GM18520 (cell line): ENCODE data around the gene HPF1.
"Not testable (repeated sequence)": the region's sequence is repeated elsewhere in the genome, so short reads cannot be mapped to it uniquely, and the experiment has no call there.

Experiments used
- ATAC-seq: cut with Tn5 transposase; IDR thresholded peaks from one replicate; pipeline ENCODE4 v1.9.1; 2021; ENCODE audit not compliant: unreplicated experiment

HPF1 gene

DNA sequence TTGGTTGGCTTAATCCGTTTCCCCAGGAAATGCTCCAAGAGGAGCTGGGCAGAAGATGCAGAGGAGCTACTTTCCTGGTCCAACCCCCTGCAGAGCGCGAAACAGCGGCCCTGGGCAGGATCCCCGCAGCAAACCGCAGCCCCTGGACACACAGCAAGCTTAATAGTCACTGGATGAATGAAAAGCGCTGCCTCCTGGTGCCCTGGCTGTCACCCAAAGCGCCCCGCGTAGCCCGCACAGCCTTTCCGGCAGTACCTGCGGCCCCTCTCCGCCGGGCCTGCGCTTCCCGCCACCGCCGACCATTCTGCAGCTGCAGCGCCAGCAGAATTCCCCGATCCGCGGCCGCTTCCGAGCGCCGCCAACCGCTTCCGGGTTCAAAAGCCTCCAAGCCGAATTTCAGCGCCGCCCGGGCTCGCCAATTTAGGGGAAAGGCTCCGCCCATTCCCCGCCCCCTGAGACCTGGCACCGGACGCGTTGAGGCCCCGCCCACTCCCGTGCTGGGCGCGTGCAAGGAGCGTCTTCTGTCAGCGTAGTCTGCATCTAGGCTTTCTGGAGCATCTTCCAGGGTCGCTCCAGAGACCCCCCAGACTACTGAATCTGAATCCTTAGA lies at the start of gene HPF1:
HPF1 (minus strand) TSS at position 370 of the 610 bp plus-strand sequence; CDS start at position 303, 67 bp downstream.
- ATAC-seq, result peak; percentile 92

- ATAC-seq, result not testable (repeated sequence)
Observed at GRCh38 chr4:169806770-169807169, 49.0 kb upstream of the HPF1 start.

DNA sequence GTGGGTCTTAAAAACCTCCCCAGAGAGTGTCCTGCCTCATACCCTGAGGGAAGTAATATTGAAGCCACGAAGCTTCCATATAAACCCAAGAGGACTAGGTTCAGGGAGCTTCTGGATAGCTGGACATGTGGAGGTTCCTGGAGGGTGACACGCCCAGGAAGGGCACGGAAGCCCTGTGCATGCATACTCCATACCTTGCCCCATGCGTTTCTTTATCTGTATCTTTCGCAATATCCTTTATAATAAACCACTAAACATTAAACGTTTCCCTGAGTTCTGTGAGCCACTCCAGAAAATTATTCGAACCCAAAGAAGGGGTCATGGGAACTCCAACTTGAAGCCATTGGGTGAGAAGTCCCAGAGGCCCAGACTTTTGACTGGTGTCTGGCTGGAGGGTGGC lies 45.7 kb upstream of the HPF1 start:
- ATAC-seq, result no peak

DNA sequence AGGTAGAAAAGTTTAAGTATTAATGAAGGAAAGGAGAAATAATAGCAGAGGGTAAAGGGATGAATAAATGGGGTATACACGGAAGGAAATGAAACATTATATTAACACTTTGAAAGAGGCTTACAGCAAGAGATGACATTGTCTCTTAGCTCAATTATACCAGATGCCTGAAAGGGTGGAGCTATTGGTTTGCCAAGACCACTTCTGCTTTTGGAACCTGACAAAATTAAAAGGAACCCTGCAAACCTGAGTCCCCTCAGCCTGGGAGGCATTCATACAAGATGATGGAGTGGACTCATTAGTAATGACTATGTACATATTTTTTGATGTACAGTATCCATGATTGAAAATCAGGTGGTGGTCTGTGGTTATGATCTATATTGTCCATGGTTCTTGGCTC lies 45.1 kb upstream of the HPF1 start:
- ATAC-seq, result no peak

DNA sequence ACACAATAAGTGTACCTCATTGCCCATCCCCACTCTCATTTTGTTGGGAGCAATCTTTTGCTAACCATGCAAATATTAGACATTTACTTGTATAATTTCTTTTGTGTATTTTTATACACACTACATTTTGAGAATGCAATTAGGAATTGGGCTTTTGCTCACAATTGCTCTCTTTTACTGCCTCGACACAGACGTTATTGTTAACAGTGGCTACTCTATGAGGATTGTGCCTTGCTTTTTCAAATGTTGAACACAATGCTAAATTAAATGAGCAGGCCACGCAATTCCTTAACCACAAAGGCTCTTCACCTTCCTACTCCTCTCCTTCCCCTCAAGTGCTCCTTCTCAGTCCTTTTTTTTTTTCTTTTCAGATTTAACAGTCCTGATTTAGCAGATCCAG lies 42.8 kb upstream of the HPF1 start:
- ATAC-seq, result no peak

DNA sequence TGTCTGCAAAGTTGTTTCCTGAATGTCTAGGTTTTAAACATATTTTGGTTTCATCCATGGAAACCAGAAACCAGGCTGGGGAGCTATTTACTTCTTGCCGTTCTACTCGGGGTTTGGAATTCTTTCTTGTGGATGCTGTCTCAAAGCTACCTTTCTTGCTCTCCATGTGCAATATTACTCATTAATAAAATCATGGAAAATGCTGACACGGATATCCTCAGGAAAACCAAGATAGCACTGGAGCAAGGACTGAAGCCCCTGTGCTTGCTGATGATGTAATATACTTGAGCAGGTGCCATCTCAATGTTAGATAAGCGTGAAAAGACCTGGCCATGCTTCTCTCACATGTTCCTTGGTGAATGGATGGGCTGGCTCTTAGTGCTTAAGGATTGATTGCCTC lies 41.5 kb upstream of the HPF1 start:
- ATAC-seq, result no peak

DNA sequence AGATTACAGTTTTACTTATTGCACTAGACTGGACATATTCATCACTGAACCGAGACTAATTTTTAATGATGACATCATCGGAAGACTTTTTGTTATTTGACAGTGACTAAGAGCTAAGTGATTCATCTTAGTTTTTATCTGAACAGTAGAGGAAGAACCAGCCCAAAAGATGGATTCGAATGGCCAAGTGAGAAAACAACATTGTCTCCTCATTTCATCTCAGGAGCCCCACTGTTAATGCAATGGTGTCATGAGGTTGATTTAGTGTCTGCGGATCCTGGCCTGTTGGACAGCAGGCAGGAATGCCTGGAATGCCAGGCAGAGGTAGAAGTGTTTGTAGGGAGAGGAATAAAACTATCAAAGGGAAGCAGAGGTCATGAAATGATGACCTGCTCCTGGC lies 37.8 kb upstream of the HPF1 start:
- ATAC-seq, result no peak

DNA sequence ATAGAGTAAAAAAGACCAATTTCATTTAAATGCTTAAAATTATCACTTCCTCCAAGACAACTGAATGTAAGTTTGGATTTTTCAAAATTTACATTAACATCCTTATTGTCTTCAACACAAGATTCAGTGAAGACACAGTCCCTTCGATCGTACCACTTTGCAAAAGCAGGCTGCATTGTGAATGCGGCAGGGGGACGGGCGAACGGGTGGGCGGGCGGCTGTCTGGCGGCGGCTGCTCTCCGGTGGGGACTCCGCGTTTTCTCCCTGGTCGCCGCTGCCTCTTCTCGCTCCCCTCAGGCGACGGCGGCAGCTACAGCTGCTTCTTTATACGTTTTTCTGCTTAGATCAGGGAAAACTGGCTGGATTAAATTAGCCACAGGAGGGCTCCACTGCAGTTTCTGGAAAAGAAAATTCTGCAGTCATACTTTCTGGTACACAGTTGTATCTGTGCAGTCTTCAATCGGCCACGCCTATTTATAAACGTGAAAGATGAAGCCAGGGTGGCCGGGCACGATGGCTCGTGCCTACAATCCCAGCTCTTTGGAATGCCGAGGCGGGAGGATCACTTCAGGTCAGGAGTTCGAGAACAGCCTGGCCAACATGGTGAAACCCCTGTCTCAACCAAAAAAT lies 33.9 kb upstream of the HPF1 start:
- ATAC-seq, result no peak

DNA sequence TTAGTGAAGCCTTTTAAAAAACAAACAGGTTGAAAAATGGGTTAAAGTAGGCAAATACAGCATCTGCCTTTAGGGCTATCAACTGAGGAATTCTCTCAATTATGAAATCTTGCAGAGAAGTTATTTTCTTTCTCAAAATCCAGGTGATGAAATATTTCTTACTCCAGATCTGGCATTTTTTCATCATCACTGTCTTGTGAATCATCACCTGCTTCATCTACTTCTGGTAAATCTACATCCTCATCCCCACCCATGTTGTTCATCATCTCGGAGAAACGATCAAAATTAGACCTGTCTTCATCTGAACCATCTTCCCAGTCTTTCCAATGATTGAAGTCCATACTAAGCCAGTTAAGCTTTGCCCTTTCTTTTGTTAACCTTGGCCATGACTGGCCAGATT lies 33.3 kb upstream of the HPF1 start:
- no peak for ATAC-seq

GRCh38 chr4:169774466-169775445 lies 17.0 kb upstream of the HPF1 start:
- ATAC-seq, result no peak

DNA sequence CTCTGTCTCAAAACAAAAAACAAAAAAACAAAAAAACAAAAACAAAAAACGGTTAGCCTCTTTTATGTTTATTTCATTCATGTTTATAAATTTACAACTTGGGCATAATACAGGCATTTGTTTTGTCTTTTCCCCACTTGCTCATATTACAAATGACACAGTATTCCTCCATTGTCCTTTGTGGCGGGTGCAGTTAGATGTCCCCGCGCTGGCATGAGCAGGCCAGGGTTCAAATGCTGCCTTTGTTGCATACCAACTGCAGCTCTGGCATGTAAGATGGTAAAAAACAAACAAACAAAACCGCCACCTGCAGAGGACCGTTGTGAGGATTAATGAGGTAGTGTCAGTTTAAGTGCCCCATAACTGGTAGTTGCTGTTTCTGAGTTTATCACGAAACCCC lies 16.1 kb upstream of the HPF1 start:
- no peak for ATAC-seq

DNA sequence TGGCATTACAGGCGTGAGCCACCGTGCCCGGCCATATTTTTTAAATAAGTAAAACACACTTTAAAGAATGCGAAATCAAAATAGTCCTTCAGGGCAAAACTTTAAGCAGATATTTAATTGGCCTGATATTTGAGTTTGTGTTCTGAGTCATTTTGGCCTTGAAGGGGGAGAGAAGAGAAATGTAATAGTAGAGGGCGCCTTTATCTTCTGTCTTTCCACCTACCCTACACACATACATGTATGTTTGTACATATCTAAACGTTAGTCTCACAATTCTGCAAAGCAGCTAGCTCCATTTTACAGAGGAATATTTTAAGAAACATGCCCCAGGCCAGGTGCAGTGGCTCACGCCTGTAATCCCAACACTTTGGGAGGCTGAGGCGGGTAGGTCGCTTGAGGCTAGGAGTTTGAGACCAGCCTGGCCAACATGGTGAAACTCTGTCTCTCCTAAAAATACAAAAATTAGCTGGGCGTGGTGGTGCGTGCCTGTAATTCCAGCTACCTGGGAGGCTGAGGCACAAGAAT lies 13.9 kb upstream of the HPF1 start:
- not testable (repeated sequence) for ATAC-seq

DNA sequence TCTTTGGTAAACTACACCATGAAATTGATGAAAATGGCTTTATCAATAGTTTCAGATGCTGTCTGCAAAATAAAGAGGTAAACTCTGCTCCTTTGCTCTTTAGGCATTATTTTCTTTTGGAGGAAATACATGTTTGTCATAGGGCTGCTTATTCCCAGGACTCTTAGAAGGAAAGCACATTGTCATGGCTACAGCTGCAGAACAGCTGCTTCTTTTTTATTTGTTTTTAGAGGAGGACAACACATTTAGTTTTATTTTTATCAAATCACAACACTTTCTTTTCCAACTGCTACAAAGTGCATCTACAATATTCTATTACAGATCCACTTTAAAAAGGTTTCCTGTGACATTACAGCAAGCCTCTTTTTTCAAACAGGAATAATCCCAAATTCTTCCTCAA lies 12.7 kb upstream of the HPF1 start:
- no peak for ATAC-seq

DNA sequence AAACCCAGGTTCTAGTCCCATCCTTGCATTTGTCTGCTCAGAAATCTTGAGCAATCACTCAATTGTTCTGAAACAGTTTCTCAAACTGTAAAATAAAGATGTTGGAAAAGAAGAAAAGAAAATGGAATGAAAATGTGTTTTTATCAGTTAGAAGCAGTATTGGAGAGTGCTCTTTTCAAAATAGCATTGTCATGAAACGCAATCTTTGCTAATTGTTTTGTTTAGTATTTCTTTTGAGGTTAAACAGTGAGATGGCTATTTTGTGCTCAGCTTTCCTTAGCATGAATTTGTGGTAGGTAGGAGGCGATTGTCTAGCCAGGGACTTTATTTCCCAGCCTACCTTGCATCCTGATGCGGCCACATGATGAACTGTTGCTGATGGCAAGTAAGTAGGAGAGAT lies 10.6 kb upstream of the HPF1 start:
- ATAC-seq, result no peak

DNA sequence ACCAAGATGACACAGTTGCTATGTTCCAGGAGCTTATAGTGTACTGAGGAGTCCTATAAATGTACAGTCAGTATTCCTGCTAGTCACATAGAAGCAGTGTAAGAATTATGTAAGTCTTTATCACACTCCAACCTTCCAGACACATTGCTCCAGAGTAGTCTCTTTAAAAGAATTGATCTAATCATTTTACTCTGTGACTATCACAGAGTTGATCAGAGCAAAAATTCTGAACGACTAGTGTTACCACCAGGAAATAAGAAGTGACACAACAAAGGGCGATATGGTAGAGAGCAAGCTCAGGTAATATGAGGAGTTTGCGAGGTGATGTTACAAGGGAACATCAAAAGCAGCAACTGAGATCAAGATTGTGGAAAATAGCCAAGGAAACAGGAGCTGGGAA lies 9.0 kb upstream of the HPF1 start:
- no peak for ATAC-seq

DNA sequence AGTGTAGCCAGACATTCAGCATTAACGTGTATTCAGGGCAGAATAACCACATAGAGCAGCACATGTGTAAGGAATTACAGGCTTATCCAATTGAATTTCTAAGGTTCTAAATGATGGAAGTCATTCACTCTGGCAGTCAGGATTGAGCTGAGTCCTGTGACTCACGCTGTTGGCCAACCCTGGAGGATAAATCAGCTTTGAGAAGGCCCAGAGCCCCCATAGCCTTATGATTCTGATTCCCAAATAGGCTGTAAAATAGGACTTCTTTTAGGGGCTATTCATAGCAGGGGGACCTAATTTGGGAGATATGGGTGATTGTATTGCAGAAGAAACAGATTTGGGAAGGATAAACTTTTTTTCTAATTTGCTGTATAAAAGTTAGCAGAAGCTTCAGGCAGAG lies 8.1 kb upstream of the HPF1 start:
- no peak for ATAC-seq

DNA sequence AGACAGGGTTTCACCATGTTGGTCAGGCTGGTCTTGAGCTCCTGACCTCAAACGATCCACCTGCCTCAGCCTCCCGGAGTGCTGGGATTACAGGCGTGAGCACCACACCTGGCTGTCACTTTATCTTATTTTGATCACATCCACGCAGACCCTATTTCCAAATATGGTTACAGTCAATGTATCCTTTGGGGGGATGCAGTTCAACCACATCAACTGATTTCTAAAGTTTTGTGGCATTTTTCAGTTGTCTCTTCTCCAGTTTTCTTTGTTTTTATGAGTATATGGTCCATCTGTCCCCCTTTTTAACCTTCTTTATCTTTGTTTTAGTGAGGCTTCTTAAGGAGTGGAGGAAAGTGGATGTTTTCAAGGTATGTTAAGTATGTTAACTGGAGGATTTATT lies 4.1 kb upstream of the HPF1 start:
- no peak for ATAC-seq

DNA sequence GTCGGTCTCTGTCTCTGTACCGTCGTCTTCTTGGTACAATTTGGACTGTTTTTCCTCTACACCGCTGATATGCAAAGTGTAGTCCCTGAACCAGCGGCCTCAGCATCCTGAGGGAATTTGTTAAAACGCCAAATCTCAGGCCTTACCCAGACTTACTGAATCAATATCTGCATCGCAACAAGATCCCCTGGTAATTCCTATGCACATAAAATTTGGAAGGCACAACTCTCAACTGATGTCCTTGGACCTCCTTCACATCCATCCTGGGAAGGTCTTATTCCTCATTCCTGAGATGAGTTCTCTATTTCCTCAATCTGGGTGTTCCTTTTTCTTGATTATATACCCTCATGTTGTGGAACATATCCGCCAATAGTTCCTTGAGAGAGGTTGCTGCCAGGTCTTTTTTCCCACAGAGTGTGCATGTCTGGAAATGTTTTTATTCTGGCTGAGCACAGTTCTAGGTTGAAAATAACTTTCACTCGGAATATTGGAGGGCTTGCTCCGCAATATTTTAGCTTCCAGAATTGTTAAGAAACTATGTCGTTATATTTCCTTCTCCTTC lies 738 bp upstream of the HPF1 start:
- ATAC-seq, result no peak

- ATAC-seq, result no peak
Observed at GRCh38 chr4:169756971-169757574, 671 bp downstream of the HPF1 start.

- no peak for ATAC-seq
Observed at GRCh38 chr4:169745291-169745690, 12.5 kb downstream of the HPF1 start.

DNA sequence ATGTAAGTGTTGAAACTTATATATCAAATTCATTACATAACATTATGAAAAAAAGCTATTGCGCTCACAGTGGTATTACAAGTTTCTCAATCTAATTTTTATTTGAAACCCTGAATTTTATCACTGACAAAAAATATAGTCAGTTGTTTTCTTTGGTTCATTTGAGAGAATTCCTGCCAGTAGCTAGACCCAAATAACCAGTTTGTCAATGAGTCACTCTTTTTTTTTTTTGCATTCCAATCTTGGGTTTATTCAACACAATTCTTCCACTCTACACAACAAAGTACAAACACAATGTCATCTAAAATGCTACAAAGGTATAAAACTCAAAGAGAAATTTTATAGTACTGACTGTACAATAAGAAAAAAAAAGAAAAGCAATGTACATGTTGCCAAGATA lies 13.1 kb downstream of the HPF1 start:
- no peak for ATAC-seq
